ENCODE measurements around the gene CALCOCO2. TPM values are rescaled to one million over a fixed set of nuclear protein-coding genes. Genes with fewer than 3 reads are reported as not detected.

CALCOCO2 gene
- total RNA-seq: 34.9 TPM

DNA sequence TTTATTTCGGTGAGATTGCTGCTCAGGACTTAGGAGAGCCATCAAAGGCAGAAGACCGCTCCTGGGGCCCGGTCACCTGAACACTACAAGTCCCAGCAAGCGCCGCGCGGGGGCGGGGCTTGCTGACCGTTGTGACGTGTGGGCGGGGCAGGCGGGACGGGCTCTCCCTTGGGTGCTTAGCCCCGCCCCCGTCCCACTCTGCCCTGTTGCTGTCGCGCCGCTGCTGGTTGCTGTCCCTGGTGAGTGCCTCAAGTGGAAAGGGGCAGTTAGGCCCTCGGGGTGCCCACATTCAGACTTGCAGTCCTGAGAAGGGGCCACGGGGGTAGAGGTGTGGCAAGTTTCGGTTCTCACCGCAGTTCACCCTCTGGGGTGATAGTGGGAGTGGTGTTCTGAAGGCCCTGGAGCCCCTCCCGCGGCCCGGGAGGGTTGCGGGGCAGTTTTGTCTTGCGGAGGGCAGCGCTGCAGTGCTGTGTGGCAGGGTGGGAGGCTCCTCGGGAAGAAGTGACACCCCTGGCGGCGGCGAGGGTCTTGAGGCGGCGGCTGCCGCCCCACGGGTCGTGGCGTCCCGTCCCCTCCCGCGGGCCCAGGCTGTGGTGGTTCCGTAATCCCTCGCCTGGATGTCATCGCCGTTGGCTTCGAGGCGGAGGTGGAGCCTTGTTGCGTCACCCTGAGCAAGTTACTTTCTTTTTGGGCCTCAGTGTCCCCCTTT lies at the start of gene CALCOCO2:
CALCOCO2 (plus strand) TSS at position 196 of the 709 bp plus-strand sequence. CDS start 10,673 bp downstream, outside the sequence.
- intact Hi-C loops (cut with DNase I): loop anchor here (2.0 kb wide), 1 partner anchor 62 kb away; the partner anchor contains the start of gene ATP5MC1
- H3K4me1 ChIP-seq: peaks cover 9 to 23% of the 10 kb centered on the region in 2 donors
- H3K4me3 ChIP-seq: peak within 1 kb of the TSS; percentile 70 to 86
- H3K27ac ChIP-seq: peak within 1 kb of the TSS; percentile 88 to 94
- DNase-seq (ENCODE audit: low spot score in 2 of 2): peak; percentile 81 to 98
- H3K36me3 ChIP-seq: no peaks in the 10 kb centered on the region
- H3K9me3 ChIP-seq: no peaks in the 10 kb centered on the region
- TF ChIP-seq, protein P1, sequence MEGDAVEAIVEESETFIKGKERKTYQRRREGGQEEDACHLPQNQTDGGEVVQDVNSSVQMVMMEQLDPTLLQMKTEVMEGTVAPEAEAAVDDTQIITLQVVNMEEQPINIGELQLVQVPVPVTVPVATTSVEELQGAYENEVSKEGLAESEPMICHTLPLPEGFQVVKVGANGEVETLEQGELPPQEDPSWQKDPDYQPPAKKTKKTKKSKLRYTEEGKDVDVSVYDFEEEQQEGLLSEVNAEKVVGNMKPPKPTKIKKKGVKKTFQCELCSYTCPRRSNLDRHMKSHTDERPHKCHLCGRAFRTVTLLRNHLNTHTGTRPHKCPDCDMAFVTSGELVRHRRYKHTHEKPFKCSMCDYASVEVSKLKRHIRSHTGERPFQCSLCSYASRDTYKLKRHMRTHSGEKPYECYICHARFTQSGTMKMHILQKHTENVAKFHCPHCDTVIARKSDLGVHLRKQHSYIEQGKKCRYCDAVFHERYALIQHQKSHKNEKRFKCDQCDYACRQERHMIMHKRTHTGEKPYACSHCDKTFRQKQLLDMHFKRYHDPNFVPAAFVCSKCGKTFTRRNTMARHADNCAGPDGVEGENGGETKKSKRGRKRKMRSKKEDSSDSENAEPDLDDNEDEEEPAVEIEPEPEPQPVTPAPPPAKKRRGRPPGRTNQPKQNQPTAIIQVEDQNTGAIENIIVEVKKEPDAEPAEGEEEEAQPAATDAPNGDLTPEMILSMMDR (IDR thresholded peaks at IDR 0.05): peak in 1 of 3 experiments; percentile 6
- no peaks in the 10 kb centered on the region for H3K27me3 ChIP-seq

GRCh38 chr17:48787828-48788227 lies 43.0 kb upstream of the CALCOCO2 start:
- no peak for DNase-seq (ENCODE audit: low spot score in 2 of 2)

GRCh38 chr17:48790607-48791127 lies 40.2 kb upstream of the CALCOCO2 start:
- no peak overlapping the region for H3K27ac ChIP-seq
- TF ChIP-seq, protein P1 (IDR thresholded peaks at IDR 0.05): no peak
- intact Hi-C loops (cut with DNase I): loop anchor here (2.0 kb wide), 2 partner anchors 68 to 120 kb away; partner anchors contain the start of genes PRAC1 and PRAC2
- H3K36me3 ChIP-seq: no peaks in the 10 kb centered on the region
- no peak overlapping the region for H3K4me3 ChIP-seq
- no peaks in the 10 kb centered on the region for H3K27me3 ChIP-seq
- no peaks in the 10 kb centered on the region for H3K4me1 ChIP-seq
- H3K9me3 ChIP-seq: no peaks in the 10 kb centered on the region
- DNase-seq (ENCODE audit: low spot score in 2 of 2): no peak

More at GRCh38 chr17:48787828-48788227, 43.0 kb upstream of the CALCOCO2 start:
- Histone ChIP-seq H3K27ac (no peak overlapping the region), H3K36me3 (no peaks in the 10 kb centered on the region), H3K27me3 (no peaks in the 10 kb centered on the region), H3K4me3 (no peak overlapping the region), H3K9me3 (no peaks in the 10 kb centered on the region), H3K4me1 (no peaks in the 10 kb centered on the region)
- intact Hi-C loops (cut with DNase I): no loop called here
- TF ChIP-seq, protein P1 (IDR thresholded peaks at IDR 0.05): no peak

DNA sequence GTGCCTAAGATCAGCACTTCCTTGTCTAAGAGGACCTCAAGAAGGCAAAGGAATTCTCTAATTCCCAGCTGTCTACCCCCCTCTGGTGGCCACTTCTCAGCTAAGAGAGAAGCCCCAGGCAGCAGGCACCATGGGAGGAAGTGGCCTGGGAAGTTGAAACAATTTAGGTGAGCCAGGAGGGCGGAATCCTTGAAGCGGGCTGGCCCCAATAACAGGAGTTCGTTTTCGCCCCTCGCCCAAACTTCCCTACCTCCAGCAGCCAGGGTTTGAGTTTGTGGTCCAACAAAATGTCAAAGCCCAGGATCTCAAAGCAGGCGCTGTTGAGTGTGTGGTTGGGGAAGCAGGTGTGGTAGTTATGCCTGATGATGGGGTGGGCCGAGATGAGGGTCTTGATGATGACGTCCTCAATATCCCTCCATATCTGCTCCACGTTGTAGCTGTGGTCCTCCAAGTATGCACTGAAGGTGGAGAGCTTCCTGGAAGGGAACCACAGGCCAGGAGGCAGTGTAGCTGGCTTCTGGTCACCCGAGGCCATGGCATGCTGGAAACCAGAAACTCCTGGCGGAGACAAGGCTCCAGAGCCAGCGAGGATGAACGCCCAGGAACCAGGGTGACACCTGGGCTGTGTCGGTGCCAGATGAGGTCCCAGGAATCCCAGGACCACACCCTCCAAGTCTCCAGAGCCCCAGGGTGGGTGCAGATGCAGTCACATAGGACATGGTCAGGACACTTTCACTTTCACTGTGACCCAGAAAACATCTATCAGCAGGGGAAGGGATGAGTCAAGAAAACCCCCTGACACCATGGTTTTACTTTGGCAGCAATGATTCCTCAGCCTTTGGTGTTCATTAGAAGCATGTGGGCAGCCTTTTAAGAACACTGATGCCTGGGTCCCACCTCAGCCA lies 39.5 kb upstream of the CALCOCO2 start:
- intact Hi-C loops (cut with DNase I): loop anchor here (2.0 kb wide), 2 partner anchors 69 to 121 kb away; partner anchors contain the start of genes PRAC1 and PRAC2
- no peaks in the 10 kb centered on the region for H3K36me3 ChIP-seq
- no peaks in the 10 kb centered on the region for H3K27me3 ChIP-seq
- TF ChIP-seq, protein P1 (IDR thresholded peaks at IDR 0.05): peak; percentile 58 to 74 (median 60)
- no peaks in the 10 kb centered on the region for H3K4me1 ChIP-seq
- peak in 1 of 2 donors; percentile 79 for DNase-seq (ENCODE audit: low spot score in 2 of 2)
- no peak overlapping the region for H3K4me3 ChIP-seq
- no peak overlapping the region for H3K27ac ChIP-seq
- H3K9me3 ChIP-seq: no peaks in the 10 kb centered on the region

- intact Hi-C loops (cut with DNase I): no loop called here
- DNase-seq (ENCODE audit: low spot score in 2 of 2): no peak
- TF ChIP-seq, protein P1 (IDR thresholded peaks at IDR 0.05): no peak
- no peak overlapping the region for H3K4me3 ChIP-seq
- no peaks in the 10 kb centered on the region for H3K36me3 ChIP-seq
- no peaks in the 10 kb centered on the region for H3K9me3 ChIP-seq
- H3K4me1 ChIP-seq: no peaks in the 10 kb centered on the region
- H3K27ac ChIP-seq: no peak overlapping the region
- no peaks in the 10 kb centered on the region for H3K27me3 ChIP-seq
These were observed 38.6 kb upstream of the CALCOCO2 start for GRCh38 chr17:48792033-48792798.

Measured in ascending aorta (tissue), 2 donors.